ENCODE measurements around the gene MGAM2. TPM values are rescaled to one million over a fixed set of nuclear protein-coding genes. Genes with fewer than 3 reads are reported as not detected.

The MGAM2 gene
- total RNA-seq, 2 experiments from 2014 or later, result not detected

DNA sequence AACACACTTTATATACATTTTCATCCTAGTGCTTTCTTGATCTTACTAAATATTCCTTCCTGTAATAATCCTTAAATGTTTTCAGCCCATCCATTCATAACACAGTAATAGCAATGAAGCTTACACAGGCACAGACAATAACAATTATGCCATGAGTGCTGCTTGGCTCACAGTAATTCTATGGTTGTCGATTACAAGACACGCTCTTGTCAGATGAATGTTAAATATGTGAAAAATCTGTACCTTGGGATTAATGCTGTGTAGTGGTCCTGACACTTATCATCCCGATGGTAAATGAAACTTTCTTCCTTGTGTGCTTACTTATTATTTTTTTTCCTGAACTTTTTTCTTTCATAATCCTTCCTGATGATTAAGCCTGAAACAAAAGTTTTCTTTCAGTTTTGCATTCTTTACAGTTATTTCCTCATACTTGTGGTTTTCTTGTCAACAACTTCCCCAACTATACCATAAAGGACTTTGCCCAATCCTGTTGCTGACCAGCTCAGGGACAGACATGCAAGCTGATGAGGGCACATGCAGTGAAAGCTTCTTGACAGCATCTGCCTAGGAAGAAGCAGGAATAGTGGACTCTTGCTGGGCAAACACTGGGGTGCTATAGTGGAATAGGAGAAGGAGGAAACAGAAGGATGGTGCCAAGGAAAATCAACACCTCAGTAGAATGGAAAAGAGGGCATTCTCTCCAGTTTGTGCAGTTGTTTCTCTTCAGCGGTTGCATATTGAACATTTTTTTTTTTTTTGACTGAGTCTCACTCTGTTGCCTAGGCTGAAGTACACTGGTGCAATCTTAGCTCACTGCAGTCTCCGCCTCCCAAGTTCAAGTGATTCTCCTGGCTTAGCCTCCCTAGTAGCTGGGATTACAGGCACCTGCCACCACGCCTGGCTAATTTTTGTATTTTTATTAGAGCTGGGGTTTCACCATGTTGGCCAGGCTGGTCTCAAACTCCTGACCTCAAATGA lies 6.7 kb upstream of the MGAM2 start:
- no peaks in the 10 kb centered on the region for H3K79me2 ChIP-seq (ENCODE audit: insufficient read depth, low read depth, low read length)
- no peak overlapping the region for H3K4me2 ChIP-seq (ENCODE audit: low read length)
- no peak for DNase-seq (ENCODE audit: low spot score)
- no peak for TF ChIP-seq EZH2phosphoT487 (IDR thresholded peaks at IDR 0.05; ENCODE audit: borderline replicate concordance, low read depth, low read length)
- TF ChIP-seq, protein P1, sequence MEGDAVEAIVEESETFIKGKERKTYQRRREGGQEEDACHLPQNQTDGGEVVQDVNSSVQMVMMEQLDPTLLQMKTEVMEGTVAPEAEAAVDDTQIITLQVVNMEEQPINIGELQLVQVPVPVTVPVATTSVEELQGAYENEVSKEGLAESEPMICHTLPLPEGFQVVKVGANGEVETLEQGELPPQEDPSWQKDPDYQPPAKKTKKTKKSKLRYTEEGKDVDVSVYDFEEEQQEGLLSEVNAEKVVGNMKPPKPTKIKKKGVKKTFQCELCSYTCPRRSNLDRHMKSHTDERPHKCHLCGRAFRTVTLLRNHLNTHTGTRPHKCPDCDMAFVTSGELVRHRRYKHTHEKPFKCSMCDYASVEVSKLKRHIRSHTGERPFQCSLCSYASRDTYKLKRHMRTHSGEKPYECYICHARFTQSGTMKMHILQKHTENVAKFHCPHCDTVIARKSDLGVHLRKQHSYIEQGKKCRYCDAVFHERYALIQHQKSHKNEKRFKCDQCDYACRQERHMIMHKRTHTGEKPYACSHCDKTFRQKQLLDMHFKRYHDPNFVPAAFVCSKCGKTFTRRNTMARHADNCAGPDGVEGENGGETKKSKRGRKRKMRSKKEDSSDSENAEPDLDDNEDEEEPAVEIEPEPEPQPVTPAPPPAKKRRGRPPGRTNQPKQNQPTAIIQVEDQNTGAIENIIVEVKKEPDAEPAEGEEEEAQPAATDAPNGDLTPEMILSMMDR (conservative IDR thresholded peaks at IDR 0.05; ENCODE audit: low read length), result no peak
- H3K9me2 ChIP-seq (ENCODE audit: insufficient read depth, low read length), result no peaks in the 10 kb centered on the region
- H3K27ac ChIP-seq (ENCODE audit: low read depth, low read length, poor library complexity, severe bottlenecking), result no peak overlapping the region
- H2AFZ ChIP-seq (ENCODE audit: low read length), result no peak overlapping the region
- H4K20me1 ChIP-seq (ENCODE audit: insufficient read depth, low read length), result no peaks in the 10 kb centered on the region
- H3K4me1 ChIP-seq (ENCODE audit: insufficient read depth, low read length, poor library complexity, severe bottlenecking), result no peaks in the 10 kb centered on the region
- intact Hi-C loops (cut with micrococcal nuclease; ENCODE audit: unreplicated experiment), result no loop called here
- no TSS peak for BruUV-seq (replicated peaks)
- ChIA-PET CTCF (ENCODE audit: unreplicated experiment) (no interaction called here), POLR2A (no interaction called here)
- H3K9me3 ChIP-seq (ENCODE audit: low read length), result no peaks in the 10 kb centered on the region
- H3K4me3 ChIP-seq (ENCODE audit: low read depth, low read length, poor library complexity, severe bottlenecking), result no peak overlapping the region
- H3K36me3 ChIP-seq (ENCODE audit: insufficient read depth, low read length), result no peaks in the 10 kb centered on the region

DNA sequence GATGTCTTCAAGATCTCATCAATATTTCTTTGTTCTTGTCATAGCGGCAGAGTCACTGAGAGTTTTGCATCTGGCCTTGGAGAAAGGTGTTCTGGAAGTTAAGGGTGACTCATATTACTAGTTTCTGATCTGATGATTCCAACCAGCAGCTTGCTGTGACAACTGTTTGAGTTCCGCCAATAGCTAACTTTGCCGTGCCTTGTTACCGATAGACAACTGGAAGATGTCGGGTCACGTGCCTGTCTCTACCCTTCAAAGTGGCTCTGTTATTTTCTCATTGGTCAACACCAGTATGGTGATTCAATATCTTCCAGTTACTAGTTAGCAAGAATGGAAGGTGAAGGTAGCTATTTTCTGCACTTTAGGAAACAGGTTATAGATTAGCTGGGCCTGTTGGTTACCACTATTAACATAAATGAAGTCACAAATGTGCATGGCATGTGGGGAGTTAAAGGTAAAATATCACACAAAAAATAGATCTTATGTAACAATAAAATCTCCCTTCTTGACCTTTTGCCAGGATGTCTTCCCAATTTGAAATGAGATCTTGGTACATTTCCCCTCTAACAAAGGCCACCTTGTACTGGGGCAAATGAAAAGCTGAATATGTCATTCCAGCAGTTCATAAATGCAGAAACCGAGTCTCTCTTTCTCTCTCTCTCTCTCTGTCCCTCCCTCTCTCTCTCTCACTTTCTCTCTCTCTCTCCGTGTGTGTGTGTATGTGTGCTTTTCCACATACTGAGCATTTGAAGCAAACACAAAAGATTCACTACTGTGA lies 2.6 kb upstream of the MGAM2 start:
- intact Hi-C loops (cut with micrococcal nuclease; ENCODE audit: unreplicated experiment), result no loop called here
- Histone ChIP-seq H3K9me3 (ENCODE audit: low read length) (no peaks in the 10 kb centered on the region), H3K36me3 (ENCODE audit: insufficient read depth, low read length) (no peaks in the 10 kb centered on the region), H3K4me3 (ENCODE audit: low read depth, low read length, poor library complexity, severe bottlenecking) (no peak overlapping the region), H2AFZ (ENCODE audit: low read length) (no peak overlapping the region), H3K27ac (ENCODE audit: low read depth, low read length, poor library complexity, severe bottlenecking) (no peak overlapping the region), H3K9me2 (ENCODE audit: insufficient read depth, low read length) (no peaks in the 10 kb centered on the region), H3K4me2 (ENCODE audit: low read length) (no peak overlapping the region), H3K4me1 (ENCODE audit: insufficient read depth, low read length, poor library complexity, severe bottlenecking) (no peaks in the 10 kb centered on the region), H3K79me2 (ENCODE audit: insufficient read depth, low read depth, low read length) (no peaks in the 10 kb centered on the region), H4K20me1 (ENCODE audit: insufficient read depth, low read length) (no peaks in the 10 kb centered on the region)
- TF ChIP-seq EZH2phosphoT487 (IDR thresholded peaks at IDR 0.05; ENCODE audit: borderline replicate concordance, low read depth, low read length), result no peak
- TF ChIP-seq, protein P1 (conservative IDR thresholded peaks at IDR 0.05; ENCODE audit: low read length), result no peak
- no peak for DNase-seq (ENCODE audit: low spot score)
- POLR2A ChIA-PET, result no interaction called here
- CTCF ChIA-PET (ENCODE audit: unreplicated experiment), result no interaction called here
- BruUV-seq (replicated peaks), result no TSS peak
